Left cardiac atrium (tissue), 4 donors: ENCODE results near the gene HERC4. TPM values are rescaled to one million over a fixed set of nuclear protein-coding genes. Genes with fewer than 3 reads are reported as not detected.
"Not testable (repeated sequence)": the region's sequence is repeated elsewhere in the genome, so short reads cannot be mapped to it uniquely, and the experiment has no call there.

Experiments
- ATAC-seq, 2 donors: fragments of 200-7000 bp; cut with Tn5 transposase; one replicate each; pipeline ENCODE4 v1.9.1; 2020; ENCODE audit warnings: mild to moderate bottlenecking in 2 of 2, moderate library complexity in 2 of 2
- DNase-seq: peaks from one replicate; pipeline ENCODE4 v3.0.0-alpha.2; 2020
- intact Hi-C, 2 donors: fragments of 100-400 bp; cut with DNase I; formaldehyde crosslinking; loops; one replicate each; pipeline versions ENCODE4 v1.14.1 to v1.15.1; 2022 to 2023
- total RNA-seq, 2 donors: library from RNA; stranded (reverse); fragmentation: NEBNext Ultra II Directional; extraction: Animal tissue kit (Norgen Biotek cat#: 25700); gene quantifications; one replicate each; pipeline ENCODE4 v1.2.1, GENCODE V29; 2021
- donor health status: DM: no; HTN: yes; CAD: no.
- donor health status: DM: no; HTN: yes; CAD: no; lungs with severe emphysema.
- donor health status: DM: yes; HTN: yes; CAD: no.
- donor health status: Dilated cardiomyopathy.

Gene HERC4
- total RNA-seq, 2 donors from 2014 or later = 31.9 to 34.7 TPM

DNA sequence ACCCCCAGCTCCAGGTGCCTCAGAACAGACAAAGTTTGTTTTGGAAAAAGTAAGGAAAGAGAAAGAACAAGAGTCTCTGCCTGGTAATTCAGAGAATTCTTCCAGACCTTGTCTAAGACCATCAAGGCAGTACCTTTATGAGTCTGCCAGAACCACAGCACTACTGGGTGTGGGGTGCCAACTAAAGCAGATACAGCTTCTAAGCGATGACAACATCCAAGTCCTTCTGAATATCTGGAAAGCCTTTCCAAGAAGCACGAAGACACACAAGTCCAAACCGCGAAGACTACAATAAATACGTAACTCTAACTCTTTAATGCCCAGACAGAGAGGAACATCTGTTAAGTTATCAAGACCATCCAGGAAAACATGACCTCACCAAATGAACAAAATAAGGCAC lies 96.3 kb downstream of the HERC4 start:
- peak in 1 of 2 donors; percentile 31 for ATAC-seq
- no peak for DNase-seq
- intact Hi-C loops = no loop called here

DNA sequence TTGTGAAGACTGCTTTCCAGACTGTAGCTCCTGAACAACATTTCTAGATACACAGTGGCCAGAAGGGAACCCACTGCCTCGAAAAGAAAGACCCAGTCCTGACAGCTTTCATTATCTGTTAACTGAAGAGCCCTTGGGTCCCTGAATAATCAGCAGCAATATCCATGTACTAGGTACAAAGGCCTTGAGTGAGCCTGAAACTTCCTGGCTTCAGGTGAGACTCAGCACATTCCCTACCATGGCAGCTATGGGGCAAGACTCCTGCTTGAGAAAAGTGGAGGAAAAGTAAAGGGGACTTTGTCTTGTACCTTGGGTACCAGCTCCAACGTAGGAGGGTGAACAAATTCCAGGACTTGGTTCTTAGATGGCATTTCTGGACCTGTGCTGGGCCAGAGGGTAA lies 97.8 kb downstream of the HERC4 start:
- DNase-seq = no peak
- ATAC-seq = no peak
- intact Hi-C loops = no loop called here

DNA sequence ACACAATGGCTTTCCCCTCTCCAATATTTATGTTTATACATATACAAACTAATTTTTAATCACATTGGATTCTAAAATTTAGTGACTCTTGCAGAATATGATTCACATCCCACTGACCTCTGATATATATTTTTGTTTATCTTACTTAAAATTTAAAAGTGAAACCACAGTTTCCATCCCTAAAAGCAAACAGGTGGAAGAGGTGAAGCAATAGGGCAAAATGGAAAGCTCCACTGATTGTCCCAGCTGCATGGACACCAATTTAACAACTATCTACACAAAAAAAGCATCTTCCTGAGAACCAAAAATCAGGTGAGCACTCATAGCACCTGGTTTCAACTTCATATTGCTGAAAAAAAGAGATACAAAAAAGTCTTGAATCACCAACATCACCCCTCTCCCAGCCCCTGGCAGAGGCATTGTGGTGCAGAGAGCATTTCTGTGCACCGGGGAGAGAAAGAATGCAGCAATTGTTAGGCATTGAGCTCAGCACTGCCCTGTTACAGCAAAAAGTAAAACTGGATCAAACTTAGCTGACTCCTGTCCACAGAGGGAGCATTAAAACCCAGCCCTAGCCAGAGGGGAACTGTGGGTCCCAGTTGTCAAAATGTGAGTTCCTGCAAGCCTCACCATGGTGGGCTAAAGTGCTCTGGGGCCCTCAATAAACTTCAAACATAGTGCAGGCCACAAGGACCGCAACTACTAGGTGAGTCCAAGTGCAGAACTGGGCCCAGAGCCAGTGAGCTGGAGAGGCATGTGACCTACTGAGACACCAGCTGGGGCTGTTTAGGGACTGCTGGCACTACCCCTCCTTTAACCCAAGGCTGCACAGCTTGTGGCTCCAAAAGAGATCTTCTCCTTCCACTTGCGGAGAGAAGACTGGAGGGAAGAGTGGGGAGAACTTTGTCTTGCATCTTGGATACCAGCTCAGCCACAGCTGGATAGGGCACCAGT lies 98.5 kb downstream of the HERC4 start:
- ATAC-seq (peak; percentile 86 to 93), DNase-seq (peak; percentile 55)
- intact Hi-C loops = no loop called here

DNA sequence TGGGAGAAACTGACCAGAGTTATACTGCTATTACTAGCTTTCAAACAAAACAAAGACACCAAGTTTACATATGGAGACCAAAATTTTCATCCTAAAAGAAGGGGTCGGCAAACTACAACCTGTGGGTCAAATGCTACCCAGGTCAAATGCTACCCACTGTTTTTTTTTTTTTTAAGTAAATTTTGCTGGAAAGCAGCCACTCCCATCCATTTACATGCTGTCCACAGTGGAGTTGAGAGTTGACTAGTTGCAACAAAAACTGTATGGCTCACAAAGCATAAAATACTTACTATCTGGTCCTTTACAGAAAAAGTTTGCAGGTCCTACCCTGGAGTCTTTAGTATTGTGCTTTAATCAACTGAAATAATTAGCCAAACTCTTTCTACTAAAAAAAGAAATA lies 99.2 kb downstream of the HERC4 start:
- ATAC-seq (no peak), DNase-seq (no peak)
- intact Hi-C loops = no loop called here

DNA sequence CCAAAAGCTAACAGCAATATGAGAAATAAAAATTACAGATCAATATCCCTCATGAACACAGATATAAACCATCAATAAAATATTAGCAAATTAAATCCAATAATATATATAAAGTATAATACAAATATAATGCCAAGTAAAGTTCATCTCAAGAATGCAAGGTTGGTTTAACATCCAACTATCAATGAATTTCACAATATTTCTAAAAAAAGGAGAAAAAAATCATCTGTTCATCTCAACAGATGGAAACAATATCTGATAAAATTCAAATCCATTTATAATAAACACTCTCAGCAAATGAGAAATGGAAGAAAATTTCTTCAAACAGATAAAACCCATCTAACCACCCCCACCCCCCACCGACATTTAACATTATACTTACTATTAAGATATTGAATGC lies 103.8 kb downstream of the HERC4 start:
- intact Hi-C loops = no loop called here

DNA sequence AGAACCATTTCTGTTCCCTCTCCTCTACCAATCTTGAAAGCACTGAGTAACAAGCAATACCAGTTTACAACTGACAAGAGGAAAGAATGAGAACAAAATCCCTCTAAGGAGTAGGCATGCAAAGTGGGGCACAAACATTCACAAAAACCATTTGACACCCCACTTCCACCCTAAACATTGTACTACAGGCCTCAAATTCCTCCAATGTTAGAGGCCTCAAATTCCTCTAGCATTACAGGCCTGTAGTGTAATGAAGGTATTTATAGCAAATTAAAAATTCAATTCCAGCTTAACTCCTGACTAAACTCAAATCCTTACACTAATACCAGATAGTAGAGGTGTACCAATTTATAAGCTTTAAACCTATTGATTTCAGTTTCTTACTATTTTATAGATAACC lies 105.2 kb downstream of the HERC4 start:
- no peak for ATAC-seq
- DNase-seq = no peak
- intact Hi-C loops = no loop called here

More for the DNA sequence above, 103.8 kb downstream of the HERC4 start:
- no peak for ATAC-seq
- no peak for DNase-seq

DNA sequence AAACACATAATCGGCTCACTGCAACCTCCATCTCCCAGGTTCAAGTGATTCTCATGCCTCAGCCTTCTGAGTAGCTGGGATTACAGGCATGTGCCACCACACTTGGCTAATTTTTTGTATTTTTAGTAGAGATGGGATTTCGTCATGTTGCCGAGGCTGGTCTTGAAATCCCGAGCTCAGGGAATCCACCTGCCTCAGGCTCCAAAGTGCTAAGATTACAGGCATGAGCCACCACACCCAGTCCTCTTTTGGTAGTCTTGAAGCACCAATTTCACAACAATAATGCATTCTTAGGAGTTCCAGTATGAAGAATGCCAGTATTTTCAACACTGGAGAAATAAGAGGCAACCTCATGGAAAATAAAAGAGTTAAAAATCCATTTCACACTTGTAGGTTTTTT lies 109.0 kb downstream of the HERC4 start:
- ATAC-seq, DNase-seq, intact Hi-C loops: not testable (repeated sequence)

DNA sequence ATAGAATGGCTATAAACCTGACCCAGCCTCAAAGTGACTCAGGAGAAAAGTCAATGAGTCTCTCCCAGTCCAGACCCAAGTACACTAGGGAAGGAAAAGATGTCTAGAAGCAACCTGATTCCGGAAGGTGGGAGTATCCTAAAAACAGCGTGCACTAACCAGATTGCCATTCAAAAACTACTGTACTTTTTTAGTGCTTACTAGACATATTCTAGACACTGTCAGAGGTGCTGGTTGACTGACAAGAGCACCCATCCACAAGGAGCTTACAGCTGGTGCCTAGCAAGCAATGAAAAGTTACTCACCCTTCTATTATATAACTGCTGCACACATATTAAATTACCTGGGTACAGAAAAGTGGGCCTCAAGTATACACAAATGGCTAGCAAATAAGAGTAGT lies 109.6 kb downstream of the HERC4 start:
- ATAC-seq (no peak), DNase-seq (no peak)
- intact Hi-C loops = no loop called here

DNA sequence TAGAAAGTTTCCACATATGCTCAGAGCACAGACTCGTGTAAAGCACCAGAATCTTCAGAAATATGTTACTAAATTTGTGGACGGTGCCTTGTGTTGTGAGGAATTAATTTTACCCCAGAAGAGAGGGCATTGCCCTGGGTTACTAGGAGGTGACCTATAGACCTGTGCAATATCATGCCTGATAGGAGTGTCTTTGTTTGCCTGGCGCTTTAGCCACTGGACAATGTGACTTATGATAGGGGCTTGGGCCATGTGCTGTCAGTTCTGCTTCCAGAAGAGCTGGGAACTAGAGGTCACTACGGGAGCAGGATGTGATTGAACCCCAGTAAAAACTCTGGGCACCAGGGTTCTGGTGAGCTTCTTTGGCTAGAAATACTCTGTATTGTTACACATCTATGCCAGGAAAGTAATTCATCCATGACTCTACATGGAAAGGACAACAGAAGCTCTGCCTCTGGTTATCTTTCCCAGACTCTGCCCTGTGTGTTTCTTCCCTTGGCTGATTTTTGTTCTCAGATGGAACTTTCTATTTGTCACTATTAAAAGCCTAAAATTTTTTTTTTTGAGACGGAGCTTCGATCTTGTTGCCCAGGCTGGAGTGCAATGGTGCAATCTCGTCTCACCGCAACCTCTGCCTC lies 115.1 kb downstream of the HERC4 start:
- intact Hi-C loops = no loop called here
- no peak for DNase-seq
- ATAC-seq = no peak

DNA sequence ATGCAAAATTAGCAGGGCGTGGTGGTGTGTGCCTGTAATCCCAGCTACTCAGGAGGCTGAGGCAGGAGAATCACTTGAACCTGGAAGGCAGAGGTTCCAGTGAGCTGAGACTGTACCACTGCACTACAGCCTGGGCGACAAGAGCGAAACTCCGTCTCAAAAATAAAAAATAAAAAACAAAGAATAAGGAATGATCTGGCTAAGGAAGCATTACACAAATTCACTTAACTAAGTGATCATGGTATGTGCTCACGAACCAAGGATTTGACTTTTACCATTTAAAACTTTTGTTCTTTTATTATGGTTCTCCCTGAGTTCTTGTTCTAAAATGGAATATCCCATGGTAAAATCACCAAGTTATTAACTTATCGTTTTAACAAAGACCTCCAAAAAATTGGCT lies 119.5 kb downstream of the HERC4 start:
- intact Hi-C loops = no loop called here
- ATAC-seq = no peak
- no peak for DNase-seq

DNA sequence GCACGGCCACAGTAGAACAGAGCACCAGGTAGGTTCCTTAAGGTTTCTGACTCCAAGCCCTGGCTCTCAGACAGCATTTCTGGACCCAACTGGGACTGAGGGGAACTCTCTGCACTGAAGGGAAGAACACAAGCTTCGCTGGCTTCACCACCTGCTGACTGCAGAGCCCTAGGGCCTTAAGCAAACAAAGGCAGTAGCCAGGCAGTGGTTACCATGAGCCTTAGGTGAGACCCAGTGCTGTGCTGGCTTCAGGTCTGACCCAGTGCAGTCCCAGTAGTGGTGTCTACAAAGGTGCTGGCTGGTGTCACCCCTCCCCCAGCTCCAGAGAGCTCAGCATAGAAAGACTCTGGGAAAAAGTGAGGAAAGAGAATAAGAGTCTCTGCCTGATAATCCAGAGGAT lies 131.2 kb downstream of the HERC4 start:
- DNase-seq (no peak), ATAC-seq (no peak)
- intact Hi-C loops = no loop called here

DNA sequence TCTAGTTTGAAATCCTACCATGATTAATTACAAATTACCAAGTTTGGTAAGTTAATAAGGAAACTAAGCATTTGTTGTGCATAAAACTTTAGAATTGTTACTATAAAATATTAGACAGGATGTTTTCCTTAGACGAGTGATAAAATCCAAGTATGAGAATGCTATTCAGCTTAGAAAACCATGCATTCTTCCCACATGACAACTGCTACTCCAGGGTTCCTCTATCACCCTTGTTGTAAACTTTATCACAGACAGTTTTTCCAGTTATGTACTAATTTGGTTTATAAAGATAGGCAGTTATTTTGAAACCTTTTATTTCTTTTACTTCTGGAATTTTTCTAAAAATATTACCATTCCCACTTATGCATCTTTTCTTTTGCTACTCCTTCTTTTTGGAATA lies 138.7 kb downstream of the HERC4 start:
- intact Hi-C loops = no loop called here
- no peak for ATAC-seq
- no peak for DNase-seq

DNA sequence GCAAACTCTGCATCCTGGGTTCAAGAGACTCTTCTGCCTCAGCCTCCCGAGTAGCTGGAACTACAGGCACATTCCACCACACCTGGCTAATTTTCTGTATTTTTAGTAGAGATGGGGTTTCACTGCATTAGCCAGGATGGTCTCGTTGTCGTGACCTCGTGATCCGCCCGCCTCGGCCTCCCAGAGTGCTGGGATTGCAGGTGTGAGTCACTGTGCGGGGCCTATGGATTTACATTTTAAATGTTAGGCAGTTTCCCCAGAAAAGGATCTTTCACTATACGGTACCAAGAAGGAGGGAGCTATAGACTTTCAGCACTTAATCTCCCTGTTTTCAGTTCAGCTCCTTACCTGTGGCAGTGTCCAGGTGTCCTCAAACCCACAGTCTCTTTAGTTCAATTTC lies 139.9 kb downstream of the HERC4 start:
- DNase-seq (no peak), ATAC-seq (no peak)
- intact Hi-C loops = no loop called here

DNA sequence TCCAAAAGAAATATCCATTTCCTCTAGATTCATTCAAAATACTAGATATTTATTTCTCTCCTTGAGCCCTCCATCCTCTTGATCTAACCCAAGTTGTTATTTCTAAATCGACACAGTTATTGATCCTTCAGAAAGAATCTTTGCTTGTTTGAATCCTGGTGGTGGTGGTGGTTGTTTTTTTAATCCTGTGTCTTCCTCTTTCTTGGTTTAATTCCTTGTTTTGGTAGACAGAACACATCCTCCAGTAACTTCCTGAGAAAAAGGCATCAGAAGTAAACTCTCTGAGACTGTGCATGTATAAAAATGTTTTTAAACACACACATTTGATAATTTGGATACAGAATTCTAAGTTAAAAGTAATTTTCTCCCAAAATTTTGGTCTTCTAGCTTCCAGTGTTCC lies 140.7 kb downstream of the HERC4 start:
- intact Hi-C loops = no loop called here
- DNase-seq (no peak), ATAC-seq (no peak)

DNA sequence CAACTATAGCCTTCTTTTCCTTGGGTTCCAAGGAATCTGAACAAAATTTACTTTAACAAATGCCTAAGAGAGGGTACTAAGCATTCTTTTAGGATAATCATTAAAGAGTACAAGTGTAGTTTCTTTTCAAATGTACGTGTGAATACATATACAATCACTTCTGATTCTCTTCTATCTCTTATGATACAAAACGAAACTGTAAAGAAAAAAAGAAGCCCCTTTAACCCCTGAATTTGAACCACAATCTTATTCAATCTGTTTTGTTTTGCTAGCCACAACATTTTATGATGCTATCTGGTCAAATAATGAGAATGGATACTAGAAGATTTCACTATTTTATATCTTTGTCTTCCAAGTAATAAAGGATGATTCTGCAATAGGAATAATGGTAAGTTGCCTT lies 141.9 kb downstream of the HERC4 start:
- no peak for ATAC-seq
- no peak for DNase-seq
- intact Hi-C loops = no loop called here

DNA sequence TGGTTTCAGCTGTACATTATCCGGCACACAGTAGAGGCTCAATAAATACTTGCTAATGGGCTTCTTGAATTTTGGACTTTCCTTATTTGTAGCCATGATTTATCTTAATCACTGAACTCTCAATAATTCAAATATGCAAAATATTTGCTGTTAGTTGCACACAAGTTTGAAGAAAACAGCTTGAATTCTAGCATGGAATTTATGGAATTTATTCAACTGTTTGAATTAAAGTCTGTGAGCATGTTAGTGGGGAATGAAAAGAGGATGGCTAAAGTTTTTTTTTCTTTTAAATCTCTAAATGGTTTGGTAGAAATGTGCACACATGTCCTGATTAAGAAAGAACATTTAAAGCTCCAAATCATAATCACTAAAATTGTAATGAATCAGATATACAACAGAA lies 148.1 kb downstream of the HERC4 start:
- ATAC-seq (no peak), DNase-seq (no peak)
- intact Hi-C loops = no loop called here

DNA sequence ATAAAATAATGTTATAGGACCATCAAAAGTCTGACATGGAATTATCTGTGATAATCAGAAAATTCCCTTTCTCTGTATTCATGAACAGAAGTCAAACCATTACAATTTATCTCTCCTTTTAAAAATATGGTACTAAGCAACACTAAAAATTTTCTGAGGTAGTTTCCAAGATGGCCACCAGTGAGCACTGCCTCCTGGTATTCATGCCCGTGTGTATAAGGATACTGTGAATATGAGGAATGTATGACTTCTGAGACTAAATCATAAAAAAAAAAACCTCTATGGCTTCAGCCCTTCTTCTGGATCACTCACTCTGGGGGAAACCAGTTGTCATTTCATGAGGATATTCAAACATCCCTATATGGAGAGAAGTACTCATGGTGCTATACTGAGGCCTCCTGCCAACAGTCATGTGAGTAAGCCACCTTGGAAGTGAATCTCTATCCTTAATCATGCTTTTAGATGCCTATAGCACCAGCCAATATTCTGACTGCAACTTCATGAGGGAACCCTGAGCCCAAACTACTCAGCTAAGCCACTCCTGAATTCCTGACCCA lies 149.6 kb downstream of the HERC4 start:
- ATAC-seq (peak in 1 of 2 donors; percentile 38), DNase-seq (no peak)
- intact Hi-C loops = no loop called here

DNA sequence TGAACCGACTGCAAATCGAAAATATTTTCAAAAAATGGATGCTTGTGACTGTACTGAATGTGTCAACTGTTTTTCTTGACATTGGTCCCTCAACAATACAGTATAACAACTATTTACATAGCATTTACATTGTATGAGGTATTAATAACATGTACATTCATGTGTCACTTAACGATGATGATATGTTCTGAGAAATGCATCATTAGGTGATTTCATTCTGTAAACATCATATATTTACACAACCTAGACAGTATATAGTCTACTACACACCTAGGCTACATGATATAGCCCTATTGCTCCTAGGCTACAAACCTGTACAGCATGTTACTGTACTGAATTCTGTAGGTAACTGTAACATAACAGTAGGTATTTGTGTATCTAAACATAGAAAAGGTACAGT lies 150.9 kb downstream of the HERC4 start:
- ATAC-seq (no peak), DNase-seq (no peak)
- intact Hi-C loops = no loop called here

DNA sequence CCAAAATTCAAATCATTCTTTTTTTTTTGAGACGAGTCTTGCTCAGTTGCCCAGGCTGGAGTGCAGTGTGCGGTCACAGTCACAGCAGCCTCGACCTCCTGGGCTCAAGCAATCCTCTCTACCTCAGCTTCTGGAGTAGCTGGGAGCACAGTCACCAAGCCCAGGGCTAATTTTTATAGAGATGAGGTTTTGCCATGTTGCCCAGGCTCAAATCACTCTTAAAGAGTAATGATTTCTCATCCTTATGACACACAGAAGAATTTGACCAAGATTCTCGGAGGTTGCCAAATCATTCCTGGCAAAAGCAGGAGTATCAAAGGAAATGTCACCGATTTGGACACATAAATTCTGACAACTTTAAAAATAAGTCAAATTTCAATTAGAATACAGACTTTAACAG lies 151.5 kb downstream of the HERC4 start:
- intact Hi-C loops = no loop called here
- DNase-seq = no peak
- ATAC-seq = no peak

DNA sequence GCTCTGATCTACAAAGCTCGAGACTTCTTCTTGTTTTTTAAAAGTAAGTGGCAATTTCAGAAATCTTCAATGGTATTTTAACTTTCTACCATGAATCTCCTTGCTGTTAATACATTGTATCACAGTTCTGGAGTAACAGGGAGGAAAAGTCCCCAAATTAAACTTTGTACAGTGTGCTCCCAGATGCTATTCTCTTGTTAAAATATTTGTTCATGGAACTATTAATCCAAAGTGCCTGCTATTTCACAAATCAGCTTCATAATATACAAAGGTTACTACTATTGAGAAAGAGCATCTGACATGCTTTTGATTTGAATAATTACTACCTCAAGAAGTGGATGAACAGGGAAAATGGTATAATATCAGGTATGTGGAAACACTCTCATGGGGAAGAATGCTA lies 154.0 kb downstream of the HERC4 start:
- ATAC-seq = no peak
- DNase-seq = no peak
- intact Hi-C loops = no loop called here

DNA sequence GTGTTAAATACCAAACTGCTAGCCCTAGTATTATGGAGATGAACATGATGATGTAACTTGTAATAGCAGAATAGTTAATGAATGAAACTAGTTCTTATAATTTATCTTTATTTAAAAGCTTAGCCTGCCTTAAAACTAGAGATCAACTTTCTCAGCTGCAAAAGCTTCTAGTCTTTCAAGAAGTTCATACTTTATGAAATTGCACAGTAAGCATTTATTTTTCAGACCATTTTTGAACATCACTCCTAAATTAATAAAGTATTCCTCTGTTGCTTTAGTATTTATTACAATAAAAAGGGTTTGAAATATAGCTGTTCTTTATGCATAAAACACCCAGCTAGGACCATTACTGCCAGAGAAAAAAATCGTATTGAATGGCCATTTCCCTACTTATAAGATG lies 157.4 kb downstream of the HERC4 start:
- ATAC-seq (no peak), DNase-seq (no peak)
- intact Hi-C loops = no loop called here
